Smooth muscle cell (in vitro differentiated cells): Measurements from ENCODE around the gene MTMR3. TPM values are rescaled to one million over a fixed set of nuclear protein-coding genes. Genes with fewer than 3 reads are reported as not detected.

Experiments
- DNase-seq: peaks from one replicate; lab custom pipeline; 2025; ENCODE audit not compliant: unreplicated experiment; lab: John Stamatoyannopoulos, UW
- H2AFZ ChIP-seq: fragments of 200-600 bp; sonication (generic); 2 replicates; pipeline ENCODE4 v1.6.0; 2016; ENCODE audit warnings: antibody characterized with exemption, low read depth, mild to moderate bottlenecking
- H3F3A ChIP-seq: fragments of 200-600 bp; sonication (generic); 2 replicates; pipeline ENCODE4 v1.6.0; 2017; ENCODE audit warnings: antibody characterized with exemption, low read depth
- H3K27ac ChIP-seq: fragments of 200-600 bp; sonication (generic); 2 replicates; pipeline ENCODE4 v1.5.1; 2016; ENCODE audit warnings: low read depth, mild to moderate bottlenecking
- H3K27me3 ChIP-seq: fragments of 200-600 bp; sonication (generic); 2 replicates; pipeline ENCODE4 v1.6.1; 2016; ENCODE audit warnings: low read depth, mild to moderate bottlenecking
- H3K36me3 ChIP-seq: fragments of 200-600 bp; sonication (generic); 2 replicates; pipeline ENCODE4 v1.5.1; 2016; ENCODE audit warnings: low read depth
- H3K4me1 ChIP-seq: fragments of 200-600 bp; sonication (generic); 2 replicates; pipeline ENCODE4 v1.5.1; 2016; ENCODE audit warnings: low read depth
- H3K4me2 ChIP-seq: fragments of 200-600 bp; sonication (generic); 2 replicates; pipeline ENCODE4 v1.6.0; 2016; ENCODE audit warnings: mild to moderate bottlenecking
- H3K4me3 ChIP-seq: fragments of 200-600 bp; sonication (generic); 2 replicates; pipeline ENCODE4 v1.5.1; 2016; ENCODE audit warnings: mild to moderate bottlenecking
- H3K79me2 ChIP-seq: fragments of 200-600 bp; sonication (generic); 2 replicates; pipeline ENCODE4 v1.6.0; 2016; ENCODE audit warnings: low read depth, mild to moderate bottlenecking
- H3K9ac ChIP-seq: fragments of 200-600 bp; sonication (generic); 2 replicates; pipeline ENCODE4 v1.6.0; 2016; ENCODE audit warnings: low read depth
- H3K9me3 ChIP-seq: fragments of 200-600 bp; sonication (generic); replicated peaks from 2 replicates; pipeline ENCODE4 v1.5.1; 2016; ENCODE audit warnings: low read depth
- H4K20me1 ChIP-seq: fragments of 200-600 bp; sonication (generic); 2 replicates; pipeline ENCODE4 v1.6.0; 2016; ENCODE audit warnings: low read depth
- WGBS: methylation state at CpG from one replicate; pipeline ENCODE4 v1.1.7; 2016; ENCODE audit warnings: low lambda C conversion rate; 5-methylcytosine and 5-hydroxymethylcytosine counted together
- polyA plus RNA-seq: library from polyadenylated mRNA; unstranded; fragments of >200 nt; fragmentation: Nextera tagmentation; extraction: Ambion mirVana; gene quantifications from 2 replicates; pipeline ENCODE4 v1.2.1, GENCODE V29; 2016
- total RNA-seq: library from RNA; depleted of rRNA; stranded (reverse); fragments of >200 nt; gene quantifications from 2 replicates; pipeline ENCODE4 v1.2.3, GENCODE V29; 2014
- TF ChIP-seq, protein P1 (sequence below): fragments of 200-600 bp; sonication (generic); IDR thresholded peaks from 2 replicates; pipeline ENCODE4 v1.5.1; 2017; ENCODE audit warnings: borderline replicate concordance, mild to moderate bottlenecking, antibody characterized with exemption; ENCODE audit not compliant: insufficient read depth, poor library complexity, severe bottlenecking

Gene MTMR3
- total and polyA plus RNA-seq, 2 experiments from 2014 or later: 15.8 to 48.9 TPM

DNA sequence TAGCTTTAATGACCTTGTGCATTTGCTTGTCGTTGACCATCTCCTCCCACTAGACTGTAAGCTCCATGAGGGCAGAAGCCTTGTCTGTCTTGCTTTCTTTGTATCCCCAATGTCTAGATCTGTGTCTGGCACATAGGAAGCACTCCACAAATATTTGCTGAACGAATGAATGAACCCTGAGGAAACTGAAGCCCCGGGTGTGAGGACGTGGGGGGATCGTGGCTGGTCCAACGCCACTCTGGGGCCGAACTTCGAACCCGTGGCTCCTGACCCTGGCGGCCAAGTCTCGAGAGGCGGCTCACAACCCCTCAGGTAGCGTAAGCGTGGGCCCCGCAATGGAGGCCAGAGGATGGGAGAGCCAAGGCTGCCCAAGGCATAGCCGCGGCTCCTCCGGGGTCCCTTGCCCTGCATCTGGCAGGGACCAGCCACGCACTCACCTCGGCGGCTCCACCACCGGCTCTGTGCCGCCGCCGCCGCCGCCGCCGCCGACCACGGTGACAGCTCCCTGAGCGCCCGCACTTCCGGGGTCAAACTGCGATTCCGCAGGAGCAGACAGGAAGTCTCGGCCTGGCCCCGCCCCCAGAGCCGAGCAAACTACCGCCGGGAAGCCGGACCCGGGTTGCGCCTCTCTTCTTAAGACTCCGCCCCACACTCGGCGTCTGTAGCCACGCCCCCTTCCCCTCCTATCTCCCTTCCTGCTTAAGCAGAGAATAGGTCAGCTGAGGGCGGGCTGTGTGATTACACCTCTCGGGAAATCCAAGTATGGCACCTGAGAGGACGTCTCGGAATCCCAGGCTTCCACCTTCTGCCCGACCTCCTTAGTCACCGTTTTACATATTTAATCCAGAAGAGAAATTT, 45.0 kb upstream of the MTMR3 start, which contains the start of gene ASCC2:
Gene ASCC2, minus strand, starts transcription at position 534 of the 858 bp plus-strand sequence. CDS start 5,949 bp downstream, outside the sequence.
- H2AFZ ChIP-seq: peak within 1 kb of the TSS; percentile 85
- peak within 1 kb of the TSS; percentile 89 for H3K9ac ChIP-seq
- WGBS: 3% methylated on average over 42 of the region's 54 CpGs
- no peaks in the 10 kb centered on the region for H3K36me3 ChIP-seq
- peaks cover 5% of the 10 kb centered on the region for H4K20me1 ChIP-seq
- TF ChIP-seq, protein P1, sequence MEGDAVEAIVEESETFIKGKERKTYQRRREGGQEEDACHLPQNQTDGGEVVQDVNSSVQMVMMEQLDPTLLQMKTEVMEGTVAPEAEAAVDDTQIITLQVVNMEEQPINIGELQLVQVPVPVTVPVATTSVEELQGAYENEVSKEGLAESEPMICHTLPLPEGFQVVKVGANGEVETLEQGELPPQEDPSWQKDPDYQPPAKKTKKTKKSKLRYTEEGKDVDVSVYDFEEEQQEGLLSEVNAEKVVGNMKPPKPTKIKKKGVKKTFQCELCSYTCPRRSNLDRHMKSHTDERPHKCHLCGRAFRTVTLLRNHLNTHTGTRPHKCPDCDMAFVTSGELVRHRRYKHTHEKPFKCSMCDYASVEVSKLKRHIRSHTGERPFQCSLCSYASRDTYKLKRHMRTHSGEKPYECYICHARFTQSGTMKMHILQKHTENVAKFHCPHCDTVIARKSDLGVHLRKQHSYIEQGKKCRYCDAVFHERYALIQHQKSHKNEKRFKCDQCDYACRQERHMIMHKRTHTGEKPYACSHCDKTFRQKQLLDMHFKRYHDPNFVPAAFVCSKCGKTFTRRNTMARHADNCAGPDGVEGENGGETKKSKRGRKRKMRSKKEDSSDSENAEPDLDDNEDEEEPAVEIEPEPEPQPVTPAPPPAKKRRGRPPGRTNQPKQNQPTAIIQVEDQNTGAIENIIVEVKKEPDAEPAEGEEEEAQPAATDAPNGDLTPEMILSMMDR: no peak
- H3F3A ChIP-seq: peaks cover 25% of the 10 kb centered on the region
- DNase-seq: peak; percentile 82
- H3K4me1 ChIP-seq: peaks cover 11% of the 10 kb centered on the region
- no peaks in the 10 kb centered on the region for H3K9me3 ChIP-seq
- peaks cover 24% of the 10 kb centered on the region for H3K79me2 ChIP-seq
- peak within 1 kb of the TSS; percentile 64 for H3K4me3 ChIP-seq
- H3K4me2 ChIP-seq: peak within 1 kb of the TSS; percentile 91
- no peaks in the 10 kb centered on the region for H3K27me3 ChIP-seq
- peak within 1 kb of the TSS; percentile 83 for H3K27ac ChIP-seq

DNA sequence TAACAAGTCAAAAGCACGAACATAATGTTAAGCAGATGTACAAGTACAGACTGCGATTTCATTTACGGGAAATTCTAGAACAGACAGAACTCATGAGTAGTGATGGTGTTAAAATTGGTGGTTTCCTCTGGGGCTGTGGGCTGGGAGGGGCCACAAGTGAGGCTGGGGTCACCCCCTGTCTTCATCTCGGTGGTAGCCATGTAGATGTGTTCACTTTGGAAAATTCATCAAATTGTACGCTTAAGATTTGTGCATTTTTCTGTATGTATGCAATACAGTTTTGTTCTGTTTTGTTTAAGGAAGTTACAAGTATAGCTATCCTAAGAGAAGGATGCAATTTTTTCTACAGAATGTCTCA, 44.4 kb upstream of the MTMR3 start:
- no peaks in the 10 kb centered on the region for H3K9me3 ChIP-seq

DNA sequence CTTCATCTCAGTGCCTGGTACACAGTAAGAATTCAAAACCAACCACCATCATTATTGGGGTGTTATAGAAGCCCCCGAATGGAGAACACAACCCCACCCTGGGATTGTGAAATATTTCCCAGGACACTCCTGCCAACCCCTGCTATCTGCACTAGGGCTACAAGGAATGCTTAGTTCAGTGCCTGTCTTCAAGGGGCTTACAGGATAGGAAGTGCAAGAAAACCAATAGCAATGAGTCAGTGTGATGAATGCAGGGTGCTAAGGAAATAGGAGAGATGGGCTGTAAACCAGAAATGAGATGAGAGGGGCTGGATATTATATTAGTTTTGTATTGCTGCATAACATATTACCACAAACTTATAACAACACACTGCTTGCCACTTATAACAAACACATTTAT, 43.9 kb upstream of the MTMR3 start:
- H3K9me3 ChIP-seq: no peaks in the 10 kb centered on the region
- H3K4me1 ChIP-seq: peaks cover 11% of the 10 kb centered on the region
- no peak overlapping the region for H3K9ac ChIP-seq
- H3K4me3 ChIP-seq: no peak overlapping the region
- H3F3A ChIP-seq: peaks cover 18% of the 10 kb centered on the region
- WGBS: 86% methylated on average over 1 of the region's 1 CpG
- peak overlapping the region; percentile 83 for H3K27ac ChIP-seq
- H4K20me1 ChIP-seq: peaks cover 5% of the 10 kb centered on the region
- peaks cover 24% of the 10 kb centered on the region for H3K79me2 ChIP-seq
- no peaks in the 10 kb centered on the region for H3K27me3 ChIP-seq
- no peaks in the 10 kb centered on the region for H3K36me3 ChIP-seq
- TF ChIP-seq, protein P1: no peak
- no peak overlapping the region for H2AFZ ChIP-seq
- no peak for DNase-seq
- H3K4me2 ChIP-seq: no peak overlapping the region

More for the DNA sequence above, 44.4 kb upstream of the MTMR3 start:
- Histone ChIP-seq H3K36me3 (no peaks in the 10 kb centered on the region), H3K4me2 (peak overlapping the region; percentile 91), H3K79me2 (peaks cover 24% of the 10 kb centered on the region), H4K20me1 (peaks cover 5% of the 10 kb centered on the region), H3F3A (peaks cover 21% of the 10 kb centered on the region), H3K27ac (peak overlapping the region; percentile 83), H3K4me3 (peak overlapping the region; percentile 64), H3K9ac (peak overlapping the region; percentile 52), H3K27me3 (no peaks in the 10 kb centered on the region), H2AFZ (peak overlapping the region; percentile 85), H3K4me1 (peaks cover 11% of the 10 kb centered on the region)
- 57% methylated on average over 5 of the region's 5 CpGs for WGBS
- TF ChIP-seq, protein P1: no peak
- no peak for DNase-seq

DNA sequence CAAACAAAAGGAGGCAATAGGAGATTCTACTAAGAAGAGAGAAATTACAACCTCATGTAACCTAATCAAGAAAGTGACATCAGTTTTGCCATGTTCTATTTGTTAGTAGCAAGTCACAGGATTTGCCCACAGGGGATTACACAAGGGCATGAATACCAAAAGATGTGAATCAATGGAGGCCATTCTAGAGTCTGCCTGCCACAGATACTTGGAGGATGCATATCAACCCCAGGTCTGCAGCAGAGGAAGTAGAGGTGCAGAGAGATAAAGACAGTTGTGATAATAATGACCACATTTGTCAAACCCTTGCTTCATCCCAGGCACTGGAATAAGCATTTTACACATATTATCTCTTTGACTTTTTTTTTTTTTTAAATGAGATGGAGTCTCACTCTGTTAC, 42.5 kb upstream of the MTMR3 start:
- H3K4me3 ChIP-seq: no peak overlapping the region
- no peak overlapping the region for H3K9ac ChIP-seq
- H3K27ac ChIP-seq: no peak overlapping the region
- no peaks in the 10 kb centered on the region for H3K9me3 ChIP-seq
- H4K20me1 ChIP-seq: peaks cover 5% of the 10 kb centered on the region
- no peak overlapping the region for H3K4me2 ChIP-seq
- DNase-seq: no peak
- H2AFZ ChIP-seq: no peak overlapping the region
- TF ChIP-seq, protein P1: no peak
- H3K79me2 ChIP-seq: peaks cover 24% of the 10 kb centered on the region
- peaks cover 14% of the 10 kb centered on the region for H3F3A ChIP-seq
- no peaks in the 10 kb centered on the region for H3K36me3 ChIP-seq
- peaks cover 11% of the 10 kb centered on the region for H3K4me1 ChIP-seq
- H3K27me3 ChIP-seq: no peaks in the 10 kb centered on the region
